Kidney (tissue), 14 donors: Measurements from ENCODE around the gene LRRC59. TPM values are rescaled to one million over a fixed set of nuclear protein-coding genes. Genes with fewer than 3 reads are reported as not detected.

Experiments
- DNase-seq, 5 donors: peaks; one replicate each; pipeline ENCODE4 v3.0.0-alpha.2; 2013 to 2020
- FAIRE-seq: peaks from 2 replicates; lab custom pipeline; 2012; peaks lifted over from hg19 to GRCh38; lab: Jason Lieb, UNC
- H3K27ac ChIP-seq, 2 donors: one replicate each; pipeline ENCODE4 v1.7.0; 2013; ENCODE audit warnings: low read depth in 2 of 2, low read length in 2 of 2, inconsistent platforms in 1 of 2
- H3K27me3 ChIP-seq: one replicate; pipeline ENCODE4 v1.7.1; 2013; ENCODE audit warnings: low read length, inconsistent platforms; ENCODE audit not compliant: control insufficient read depth, insufficient read depth
- H3K36me3 ChIP-seq, 3 donors: one replicate each; pipeline versions ENCODE4 v1.7.0 to v1.7.1; 2013; ENCODE audit warnings: low read length in 3 of 3, control low read depth in 1 of 3, inconsistent platforms in 1 of 3; ENCODE audit not compliant: insufficient read depth in 3 of 3, control insufficient read depth in 2 of 3
- H3K4me1 ChIP-seq, 3 donors: one replicate each; pipeline versions ENCODE4 v1.7.0 to v1.7.1; 2013; ENCODE audit warnings: low read length in 3 of 3, inconsistent platforms in 1 of 3, low read depth in 1 of 3; ENCODE audit not compliant: control insufficient read depth in 2 of 3, insufficient read depth in 2 of 3
- H3K4me3 ChIP-seq, 3 donors: one replicate each; pipeline versions ENCODE4 v1.7.0 to v1.8.1; 2013; ENCODE audit warnings: low read length in 3 of 3, control low read depth in 1 of 3, inconsistent platforms in 1 of 3
- H3K9ac ChIP-seq, 3 donors: one replicate each; pipeline versions ENCODE4 v1.7.0 to v1.7.1; 2013; ENCODE audit warnings: low read length in 3 of 3, control low read depth in 1 of 3, inconsistent platforms in 1 of 3
- H3K9me3 ChIP-seq, 3 donors: one replicate each; pipeline versions ENCODE4 v1.7.0 to v1.7.1; 2013; ENCODE audit warnings: low read length in 3 of 3, control low read depth in 1 of 3, inconsistent platforms in 1 of 3; ENCODE audit not compliant: control insufficient read depth in 2 of 3, insufficient read depth in 1 of 3
- CTCF ChIP-seq: IDR thresholded peaks from 3 replicates; pipeline ENCODE4 v1.5.1; 2012; ENCODE audit warnings: mild to moderate bottlenecking, moderate library complexity, borderline replicate concordance; ENCODE audit not compliant: insufficient read depth; ENCODE audit errors: extremely low read depth
- intact Hi-C: fragments of 100-400 bp; cut with DNase I; formaldehyde crosslinking; loops from one replicate; pipeline ENCODE4 v1.11.1; 2022
- polyA plus RNA-seq: library from polyadenylated mRNA; stranded (reverse); fragments of 350-450 nt; fragmentation: Illumina TruSeq; extraction: RNeasy Lipid Tissue Mini Kit (QIAGEN cat#74804); gene quantifications from one replicate; pipeline ENCODE4 v1.2.3, GENCODE V29; 2014; ENCODE audit warnings: low read depth, low replicate concordance; ENCODE audit not compliant: insufficient read depth
- total RNA-seq: library from RNA; stranded (reverse); fragmentation: NEBNext Ultra II Directional; extraction: Animal tissue kit (Norgen Biotek cat#: 25700); gene quantifications from one replicate; pipeline ENCODE4 v1.2.1, GENCODE V29; 2021
- donor health status: control.
- donor health status: control.
- donor health status: control.
- donor health status: control.
- donor health status: control.
- donor health status: DM: yes; HTN: yes; CAD: no.
- donor health status: Normal renal cell carcinoma (clear cell type).

The LRRC59 gene
- total and polyA plus RNA-seq, 2 donors from 2014 or later: 37.0 to 61.7 TPM

DNA sequence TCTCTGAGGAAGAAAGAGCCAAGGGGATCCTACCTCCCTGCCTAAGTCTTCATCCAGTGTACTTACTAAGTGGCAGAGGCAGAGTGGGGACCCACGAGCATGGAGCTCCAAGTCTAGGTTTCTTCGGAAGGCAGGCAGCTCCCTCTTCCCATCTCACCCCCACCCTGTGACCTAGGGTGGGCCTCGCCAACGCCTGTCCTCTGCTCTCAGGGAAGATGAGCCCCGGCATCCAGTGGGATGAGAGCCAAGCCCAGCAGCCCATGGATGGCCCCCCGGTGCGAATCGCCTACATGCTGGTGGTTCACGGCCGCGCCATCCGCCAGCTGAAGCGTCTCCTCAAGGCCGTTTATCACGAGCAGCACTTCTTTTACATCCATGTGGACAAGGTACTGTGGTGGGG, 43.1 kb downstream of the LRRC59 start:
- H3K27me3 ChIP-seq: no peaks in the 10 kb centered on the region
- H3K4me1 ChIP-seq: no peaks in the 10 kb centered on the region
- H3K36me3 ChIP-seq: peaks cover 3 to 23% (median 7%) of the 10 kb centered on the region in 3 donors
- intact Hi-C loops: no loop called here
- H3K4me3 ChIP-seq: no peak overlapping the region
- TF ChIP-seq CTCF: no peak
- no peaks in the 10 kb centered on the region for H3K9me3 ChIP-seq
- DNase-seq: no peak
- no peak overlapping the region for H3K9ac ChIP-seq
- no peak for FAIRE-seq
- no peak overlapping the region for H3K27ac ChIP-seq

DNA sequence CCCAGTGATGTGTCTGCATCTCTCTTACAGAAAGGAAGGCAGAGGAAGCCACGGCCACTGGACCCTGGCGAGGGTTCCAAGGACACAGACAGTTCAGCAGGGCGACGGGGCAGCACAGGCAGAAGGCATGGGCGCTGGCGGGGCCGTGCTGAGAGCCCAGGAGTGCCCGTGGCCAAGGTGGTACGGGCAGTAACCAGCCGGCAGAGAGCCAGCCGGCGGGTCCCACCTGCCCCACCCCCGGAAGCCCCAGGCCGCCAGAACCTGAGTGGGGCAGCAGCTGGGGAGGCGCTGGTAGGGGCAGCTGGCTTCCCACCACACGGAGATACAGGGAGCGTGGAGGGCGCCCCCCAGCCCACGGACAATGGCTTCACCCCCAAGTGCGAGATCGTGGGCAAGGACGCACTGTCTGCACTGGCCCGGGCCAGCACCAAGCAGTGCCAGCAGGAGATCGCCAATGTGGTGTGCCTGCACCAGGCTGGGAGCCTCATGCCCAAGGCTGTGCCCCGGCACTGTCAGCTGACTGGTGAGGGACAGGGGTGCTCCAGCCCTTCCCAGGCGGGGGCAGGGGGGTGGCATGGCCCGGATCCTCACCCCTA, 43.6 kb downstream of the LRRC59 start:
- H3K27me3 ChIP-seq: no peaks in the 10 kb centered on the region
- H3K27ac ChIP-seq: no peak overlapping the region
- no peaks in the 10 kb centered on the region for H3K4me1 ChIP-seq
- peaks cover 2 to 20% (median 7%) of the 10 kb centered on the region in 3 donors for H3K36me3 ChIP-seq
- no peak overlapping the region for H3K4me3 ChIP-seq
- intact Hi-C loops: no loop called here
- H3K9ac ChIP-seq: no peak overlapping the region
- no peak for FAIRE-seq
- H3K9me3 ChIP-seq: no peaks in the 10 kb centered on the region
- peak in 1 of 5 donors; percentile 65 for DNase-seq
- TF ChIP-seq CTCF: no peak

- peak in 2 of 5 donors; percentile 13 to 48 for DNase-seq
- no peak for TF ChIP-seq CTCF
- intact Hi-C loops: no loop called here
- no peaks in the 10 kb centered on the region for H3K9me3 ChIP-seq
- H3K36me3 ChIP-seq: peaks cover 0 to 12% (median 5%) of the 10 kb centered on the region in 3 donors
- H3K27me3 ChIP-seq: no peaks in the 10 kb centered on the region
- no peaks in the 10 kb centered on the region for H3K4me1 ChIP-seq
- no peak overlapping the region for H3K27ac ChIP-seq
- no peak overlapping the region for H3K9ac ChIP-seq
- no peak for FAIRE-seq
- no peak overlapping the region for H3K4me3 ChIP-seq
Measured at GRCh38 chr17:50352693-50353599, 44.4 kb downstream of the LRRC59 start.
